Testis (tissue), 2 donors: ENCODE results near the gene RNF121.

Experiments
- CTCF ChIP-seq, 3 experiments: fragments of 450-650 bp in 2 of 3; fragments of 200-600 bp in 1 of 3; sonication (generic) in 1 of 3; IDR thresholded peaks; one replicate each; pipeline ENCODE4 v1.5.1; 2016 to 2019; ENCODE audit warnings: antibody characterized with exemption in 3 of 3, mild to moderate bottlenecking in 2 of 3, moderate library complexity in 1 of 3
- POLR2A ChIP-seq: fragments of 450-650 bp; IDR thresholded peaks from one replicate; pipeline ENCODE4 v1.6.1; 2017; ENCODE audit warnings: antibody characterized with exemption, mild to moderate bottlenecking, moderate library complexity

- TF ChIP-seq POLR2A (no peak), CTCF (IDR thresholded peaks at IDR 0.05) (no peak)
These were observed 20.2 kb downstream of the RNF121 start for GRCh38 chr11:71949034-71949433.
